Ishikawa (cell line): ENCODE results near the gene PCSK1.

Experiments
- CEBPB ChIP-seq: IDR thresholded peaks from 2 replicates; pipeline ENCODE4 v1.6.1; 2012
- CREB1 ChIP-seq: IDR thresholded peaks from 2 replicates; pipeline ENCODE4 v1.6.1; 2012; ENCODE audit warnings: low read depth
- EP300 ChIP-seq: IDR thresholded peaks from 2 replicates; pipeline ENCODE4 v1.6.1; 2012; ENCODE audit warnings: borderline replicate concordance
- MAX ChIP-seq: IDR thresholded peaks from 2 replicates; pipeline ENCODE4 v1.6.1; 2012
- RAD21 ChIP-seq: IDR thresholded peaks from 2 replicates; pipeline ENCODE4 v1.6.1; 2012; ENCODE audit warnings: low read depth
- TEAD4 ChIP-seq: IDR thresholded peaks from 2 replicates; pipeline ENCODE4 v1.6.1; 2012
- YY1 ChIP-seq: IDR thresholded peaks from 2 replicates; pipeline ENCODE4 v1.6.1; 2012; ENCODE audit warnings: low read depth

- TF ChIP-seq CREB1 (no peak), MAX (no peak), YY1 (no peak), RAD21 (no peak), TEAD4 (no peak), EP300 (no peak), CEBPB (no peak)
Observed at GRCh38 chr5:96354237-96354636, 78.8 kb downstream of the PCSK1 start.
